Effector CD8-positive, alpha-beta T cell (primary cell): ENCODE data around the gene ECI1.
"Not testable (repeated sequence)": the region's sequence is repeated elsewhere in the genome, so short reads cannot be mapped to it uniquely, and the experiment has no call there.

ENCODE experiments used
- DNase-seq: peaks from one replicate; lab custom pipeline; 2025; lab: John Stamatoyannopoulos, UW

The ECI1 gene

DNA sequence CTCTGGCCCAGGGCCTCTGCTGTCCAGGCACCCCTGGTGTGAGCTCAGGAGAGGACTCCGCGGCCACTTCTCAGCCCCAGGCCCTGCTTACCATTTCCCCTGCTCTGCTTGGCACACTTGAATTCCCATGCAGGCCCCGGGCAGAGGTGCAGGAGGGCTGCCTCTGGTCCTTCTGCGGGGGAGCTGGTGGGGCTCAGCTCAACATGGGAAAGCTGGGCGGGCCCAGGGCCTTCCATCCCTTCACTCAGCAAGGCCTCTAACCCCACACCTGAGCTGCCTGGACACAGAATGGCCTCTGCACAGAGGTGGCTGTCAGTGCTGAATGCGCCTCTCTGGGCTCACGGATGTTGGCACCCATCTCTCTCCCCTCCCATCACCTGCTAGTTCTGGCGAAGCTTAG, 29.1 kb upstream of the ECI1 start:
- DNase-seq = no peak

DNA sequence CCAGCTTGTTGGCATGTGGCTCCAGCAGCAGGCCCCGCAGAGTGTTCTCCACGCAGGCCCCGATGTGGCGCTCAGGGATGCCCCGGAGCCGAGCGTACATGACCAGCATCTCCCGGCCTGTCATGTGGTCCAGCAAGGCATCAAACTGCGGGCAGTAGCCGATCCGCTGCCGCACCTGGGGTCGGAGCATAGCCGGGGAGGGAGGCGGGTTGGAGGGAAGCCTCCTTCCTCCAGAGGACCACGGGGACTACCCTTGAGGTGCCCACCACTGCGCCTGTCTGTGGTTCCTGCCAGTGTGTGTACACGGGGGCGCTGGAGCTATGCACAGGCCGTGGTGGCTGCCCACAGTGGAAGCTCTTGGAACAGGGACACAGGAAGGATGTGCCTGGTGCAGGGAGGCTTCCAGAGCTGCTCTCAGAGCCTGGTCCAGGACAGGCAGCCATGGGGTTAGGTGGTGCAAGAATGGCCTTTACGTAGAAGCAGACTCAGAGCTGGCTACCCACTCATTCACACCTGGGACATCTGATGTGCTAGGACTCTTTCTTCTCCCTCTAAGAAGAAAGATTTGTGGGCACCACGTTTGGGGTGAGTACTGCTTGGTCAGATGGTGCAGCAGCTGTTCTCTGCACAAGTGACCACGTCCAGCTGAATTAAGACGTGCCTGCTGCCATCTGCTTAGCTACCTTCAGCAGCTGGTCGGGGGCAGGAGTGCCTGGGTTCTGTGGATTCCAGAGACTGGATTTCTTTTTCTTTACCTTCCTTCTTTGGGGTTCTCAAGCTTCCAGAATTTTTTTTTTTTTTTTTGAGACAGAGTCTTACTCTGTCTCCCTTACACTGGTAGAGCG, 27.8 kb upstream of the ECI1 start:
- no peak for DNase-seq

DNA sequence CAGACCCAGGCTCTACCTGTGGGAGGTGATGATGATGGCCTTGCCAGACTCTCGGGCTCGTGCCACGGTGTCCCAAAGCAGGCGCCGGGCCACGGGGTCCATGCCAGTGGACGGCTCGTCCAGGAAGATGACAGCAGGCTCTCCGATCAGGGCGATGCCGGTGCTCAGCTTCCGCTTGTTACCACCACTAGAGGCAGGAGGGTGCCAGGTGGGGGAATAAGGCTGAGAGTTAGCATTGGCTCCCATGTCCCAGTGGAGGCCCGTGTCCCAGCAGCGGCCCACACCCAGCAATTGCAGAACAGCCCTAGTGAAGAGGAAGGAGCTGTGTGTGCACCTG, 26.9 kb upstream of the ECI1 start:
- no peak for DNase-seq

DNA sequence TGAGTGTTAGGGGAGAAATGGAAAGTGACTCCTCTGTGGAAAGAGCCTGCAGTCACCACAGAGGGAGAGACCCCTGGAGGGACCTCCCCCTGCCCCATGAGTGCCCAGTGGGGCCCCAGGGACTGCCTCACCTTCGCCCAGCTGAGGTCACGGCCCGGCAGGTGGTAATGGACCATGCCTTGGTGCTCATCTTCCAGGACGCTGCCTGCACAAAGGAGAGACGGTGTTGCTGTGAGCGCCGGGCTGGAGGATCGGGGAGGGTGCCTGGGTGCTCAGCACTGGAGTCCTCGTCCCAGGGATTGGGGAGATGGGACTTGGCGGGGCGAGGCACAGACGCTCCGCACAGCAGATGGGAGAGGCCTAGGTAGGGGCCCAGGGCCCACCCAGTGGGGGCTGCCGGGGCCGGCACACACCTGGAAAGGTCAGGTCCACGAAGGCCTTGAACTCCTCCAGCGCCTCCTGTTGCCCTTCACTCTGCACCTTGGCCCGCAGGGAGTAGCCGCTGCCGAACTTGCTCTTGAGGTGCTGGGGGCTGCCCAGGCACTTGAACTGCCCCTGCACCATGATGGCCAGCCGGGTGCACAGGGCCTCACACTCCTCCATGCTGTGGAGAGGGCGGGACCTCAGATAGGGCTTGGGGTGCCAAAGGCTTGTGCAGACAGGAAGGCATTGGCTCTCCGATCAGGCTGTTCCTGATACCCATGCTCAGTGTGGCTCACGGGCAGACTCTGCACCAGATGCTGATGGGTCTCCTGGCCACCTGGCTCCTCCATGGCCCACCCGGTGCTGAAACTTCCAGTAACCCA, 26.3 kb upstream of the ECI1 start:
- DNase-seq = no peak

DNA sequence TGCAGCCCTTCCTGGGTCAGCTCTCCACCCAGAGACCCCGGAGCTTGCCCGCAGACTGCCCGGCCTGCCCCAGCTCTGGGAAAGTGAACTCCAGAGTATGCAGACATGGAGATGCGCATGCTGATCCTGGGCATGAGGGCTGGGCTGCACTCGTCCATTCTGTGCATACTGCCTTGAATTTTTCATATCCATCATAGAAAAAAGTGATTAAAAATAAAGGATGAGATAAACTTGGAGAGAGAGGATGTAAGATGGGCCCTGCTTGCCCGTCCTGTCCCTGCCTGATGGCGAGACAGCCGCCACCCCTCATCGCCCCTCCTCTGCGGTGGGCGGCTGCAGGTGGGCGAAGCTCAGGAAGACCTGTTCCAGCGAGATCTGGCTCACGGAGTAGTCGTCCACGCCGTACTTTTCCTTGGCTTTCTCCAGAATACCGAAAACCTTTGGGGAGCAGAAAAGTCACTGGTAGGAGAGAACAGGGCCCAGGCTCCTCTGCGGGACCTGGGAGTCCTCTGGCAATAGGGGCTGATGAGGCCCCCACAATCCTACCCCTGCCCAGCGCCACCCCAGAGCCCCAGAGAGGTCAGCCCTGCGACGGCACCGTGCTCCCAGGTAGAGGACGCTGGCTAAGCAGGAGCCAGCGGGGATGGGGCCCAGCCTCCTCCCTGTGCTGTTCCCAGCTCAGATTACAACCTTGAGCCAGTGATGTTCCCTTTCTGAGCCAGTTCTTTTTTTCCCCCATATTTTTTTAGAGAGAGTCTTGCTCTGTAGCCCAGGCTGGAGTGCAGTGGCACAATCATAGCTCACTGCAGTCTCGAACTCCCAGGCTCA, 25.2 kb upstream of the ECI1 start:
- no peak for DNase-seq

DNA sequence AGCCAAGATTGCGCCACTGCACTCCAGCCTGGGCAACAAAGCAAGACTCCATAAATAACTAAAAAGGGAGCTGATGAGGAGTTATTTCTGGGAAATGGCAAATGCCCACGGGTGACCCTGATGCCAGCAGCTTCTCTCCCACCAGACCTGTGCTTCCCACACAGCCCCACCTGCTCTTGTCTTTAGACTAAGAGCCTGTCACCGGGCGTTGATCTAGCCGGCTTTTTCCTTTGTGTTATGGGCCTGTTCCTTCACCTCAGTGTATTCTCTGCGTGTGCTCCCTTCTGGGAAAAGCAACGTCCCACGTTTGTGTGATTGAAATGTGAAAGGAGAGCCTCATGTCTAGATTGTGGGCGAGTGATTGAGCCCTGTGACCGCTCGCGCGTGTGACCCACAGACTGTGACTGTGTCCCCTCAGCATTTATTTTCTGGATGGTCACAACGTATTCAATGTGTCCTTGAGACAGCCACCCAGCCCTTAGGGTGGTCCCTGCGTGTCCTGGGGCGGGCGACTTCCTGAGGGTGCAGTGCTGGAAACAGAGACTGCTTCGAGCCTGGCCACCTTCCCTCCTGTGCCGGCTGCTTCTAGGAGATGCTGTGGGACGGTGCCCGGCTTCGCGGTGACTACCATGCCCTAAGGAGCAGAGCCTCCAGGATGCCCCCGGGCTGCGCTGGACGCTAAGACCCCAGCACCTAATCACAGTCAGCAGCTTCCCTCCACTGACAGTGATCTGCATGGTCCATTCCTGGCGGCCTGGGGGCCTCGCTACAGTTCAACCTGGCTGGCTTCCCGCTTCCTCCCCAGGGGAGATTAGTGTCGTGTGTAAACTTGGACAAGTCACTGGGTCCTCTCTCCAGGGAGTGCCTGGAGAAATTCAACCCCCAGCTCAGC, 24.3 kb upstream of the ECI1 start:
- DNase-seq = no peak

DNA sequence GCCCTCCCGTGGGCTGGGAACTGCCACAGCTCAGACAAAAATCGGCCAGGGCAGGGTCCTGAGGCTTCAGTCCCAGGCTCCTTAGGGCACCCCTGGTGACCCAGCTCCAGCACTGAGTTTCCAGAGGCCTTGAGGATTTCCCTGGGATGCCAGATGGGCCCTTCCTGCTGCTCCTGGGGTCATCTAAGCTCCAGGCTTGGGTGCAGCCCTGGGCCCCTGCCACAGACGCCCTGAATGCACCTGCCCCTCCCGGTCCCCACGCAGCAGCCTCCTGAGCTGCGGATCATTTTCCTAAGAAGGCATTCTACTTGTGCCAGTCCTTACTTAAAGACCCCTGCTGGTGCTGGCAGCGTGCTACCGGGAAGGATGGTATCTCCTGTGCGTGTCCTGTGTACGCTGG, 22.5 kb upstream of the ECI1 start:
- no peak for DNase-seq

DNA sequence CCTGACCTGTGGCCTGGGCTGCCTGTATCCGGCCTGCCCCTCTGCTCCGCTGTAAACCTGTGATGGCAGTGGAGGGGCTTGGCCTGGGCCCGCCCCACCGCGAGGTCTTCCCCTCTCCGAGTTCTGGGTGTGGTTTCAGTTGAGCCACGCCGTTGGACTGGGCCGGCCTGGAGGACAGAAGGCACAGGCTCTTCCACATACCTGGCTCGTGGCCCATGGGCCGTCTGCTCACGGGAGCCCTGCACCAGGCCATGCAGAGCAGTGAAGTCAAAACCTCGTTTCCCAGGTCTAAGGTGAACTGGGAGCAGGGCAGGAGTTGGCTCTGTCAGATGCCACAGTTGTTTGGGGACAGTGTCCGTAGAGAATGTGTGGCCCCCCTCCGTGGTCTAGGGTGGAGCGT, 22.1 kb upstream of the ECI1 start:
- DNase-seq = no peak

DNA sequence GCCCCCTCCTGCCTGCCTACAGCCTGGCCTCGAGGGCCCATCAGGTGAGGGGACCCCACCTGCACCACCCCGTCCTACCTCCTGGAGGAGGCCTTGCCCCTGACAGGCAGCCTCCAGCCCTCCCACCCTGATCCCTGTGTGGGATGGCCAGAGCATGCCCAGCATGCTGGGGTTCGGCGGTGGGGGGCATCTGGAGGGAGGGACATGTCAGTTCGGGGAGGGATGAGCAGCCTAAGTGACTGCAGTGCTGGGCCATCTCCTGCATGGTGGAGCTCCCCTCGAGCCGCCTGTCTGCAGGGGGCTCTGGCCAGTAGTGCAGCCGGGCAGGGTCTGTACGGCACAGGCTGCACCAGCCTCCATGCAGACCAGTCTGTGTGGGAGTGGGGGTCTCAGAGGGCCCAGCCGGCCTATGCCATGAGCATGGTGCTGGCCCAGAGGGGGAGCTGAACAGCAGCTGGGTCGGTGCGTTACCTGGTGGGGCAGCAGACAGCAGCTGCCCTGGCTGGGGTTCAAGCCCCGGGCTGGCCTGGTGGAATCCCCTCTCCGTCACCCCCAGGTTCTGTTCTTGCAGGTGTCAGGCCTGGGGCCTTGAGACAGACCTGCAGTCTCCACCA, 20.6 kb upstream of the ECI1 start:
- no peak for DNase-seq

DNA sequence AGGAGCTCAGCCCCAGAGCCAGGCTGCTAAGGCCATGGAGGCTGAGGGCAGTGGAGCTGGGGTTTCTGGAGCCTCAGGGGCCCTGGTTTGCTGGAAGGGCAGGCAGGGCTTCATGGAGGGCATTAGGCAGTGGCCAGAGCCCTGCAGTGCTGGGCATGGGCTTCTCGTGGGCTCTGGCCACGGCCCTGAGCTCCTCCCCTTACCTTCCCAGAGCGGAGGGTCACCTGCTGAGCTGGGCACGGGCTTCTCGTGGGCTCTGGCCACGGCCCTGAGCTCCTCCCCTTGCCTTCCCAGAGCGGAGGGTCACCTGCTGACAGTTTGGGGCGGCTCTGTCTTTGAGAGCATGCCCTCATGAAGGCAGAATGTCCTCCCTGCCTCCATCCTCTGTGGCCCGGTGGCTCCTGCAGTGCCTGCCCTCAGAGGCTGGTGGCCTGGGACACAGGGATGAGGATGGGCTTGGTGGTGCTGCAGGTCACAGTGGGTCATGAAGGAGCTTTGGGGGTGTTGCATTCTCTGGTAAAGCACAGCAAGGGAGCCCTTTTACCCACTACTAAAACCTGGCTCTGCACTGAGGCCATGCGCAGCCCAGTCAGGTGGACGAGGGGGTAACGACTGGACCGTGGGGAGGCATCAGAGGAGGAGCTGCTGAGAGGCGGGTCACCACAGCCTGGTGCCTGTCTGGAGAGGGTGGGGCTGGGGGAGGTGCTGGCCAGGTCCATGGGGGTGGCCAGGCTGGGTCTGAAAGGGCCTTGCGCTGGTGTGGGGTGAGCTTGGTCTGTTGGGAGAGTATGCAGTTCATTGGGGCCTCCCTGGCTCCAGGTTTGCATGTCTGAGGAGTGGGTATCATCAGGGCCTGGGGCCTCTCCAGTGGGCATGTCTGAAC, 19.4 kb upstream of the ECI1 start:
- no peak for DNase-seq

DNA sequence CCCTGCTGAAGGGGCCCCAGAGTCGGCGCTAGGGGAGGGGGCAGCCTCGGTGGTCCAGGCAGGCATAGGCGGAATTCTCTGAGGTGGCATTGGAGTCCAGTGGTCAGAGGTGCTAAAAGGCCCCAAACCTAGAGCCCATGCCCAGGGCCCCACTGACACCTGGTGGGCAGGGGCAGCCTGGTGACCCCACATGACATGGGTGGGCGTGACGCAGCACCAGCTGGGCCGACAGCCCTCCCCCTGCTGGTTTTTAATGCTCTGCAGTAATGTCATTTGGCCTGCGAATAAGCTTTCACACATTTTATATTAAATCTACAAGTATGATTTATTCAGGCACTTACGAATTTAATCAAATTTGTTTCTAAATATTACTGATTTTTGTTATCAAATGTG, 18.7 kb upstream of the ECI1 start:
- no peak for DNase-seq

DNA sequence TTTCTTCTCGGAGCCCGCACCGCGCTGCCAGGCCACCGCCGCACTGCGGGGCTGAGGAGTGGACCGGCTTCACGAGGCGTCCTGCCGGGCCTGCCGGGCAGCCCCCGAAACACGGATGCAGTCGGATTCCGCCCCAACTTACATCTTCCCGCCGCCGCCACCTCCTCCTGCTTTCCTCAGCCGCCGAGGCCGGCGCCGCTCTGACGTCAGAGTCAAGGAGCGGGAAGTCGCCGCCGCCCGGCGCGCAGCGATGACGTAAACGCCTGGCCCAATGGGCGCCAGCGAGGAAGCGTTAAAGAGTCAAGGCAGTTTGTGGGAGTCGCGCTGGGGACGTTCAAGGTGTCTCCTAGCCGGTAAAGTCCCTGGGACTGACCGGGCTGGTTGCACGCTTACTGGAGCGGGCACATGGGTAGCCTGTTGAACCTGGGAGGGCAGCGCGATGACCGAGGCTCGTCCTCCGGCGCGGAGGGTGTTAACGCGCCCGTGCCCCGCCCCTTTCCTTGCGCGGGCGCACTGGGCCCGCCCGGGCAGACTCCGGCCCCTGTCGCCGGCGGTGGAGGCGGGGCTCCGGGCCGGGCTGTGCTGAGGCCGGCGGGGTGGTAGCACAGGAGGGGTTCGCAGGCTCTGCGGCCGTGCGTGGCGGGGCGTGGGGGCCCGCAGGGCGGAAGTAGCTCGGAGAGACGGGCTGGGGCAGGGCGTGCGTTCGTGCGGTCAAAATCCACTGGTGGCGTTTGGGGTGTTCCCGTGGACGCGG, 16.7 kb upstream of the ECI1 start, which contains the start of gene RNPS1:
RNPS1 (minus strand) TSS at position 214 of the 754 bp plus-strand sequence. CDS start 3,483 bp downstream, outside the sequence.
- DNase-seq = peak; percentile 89

DNA sequence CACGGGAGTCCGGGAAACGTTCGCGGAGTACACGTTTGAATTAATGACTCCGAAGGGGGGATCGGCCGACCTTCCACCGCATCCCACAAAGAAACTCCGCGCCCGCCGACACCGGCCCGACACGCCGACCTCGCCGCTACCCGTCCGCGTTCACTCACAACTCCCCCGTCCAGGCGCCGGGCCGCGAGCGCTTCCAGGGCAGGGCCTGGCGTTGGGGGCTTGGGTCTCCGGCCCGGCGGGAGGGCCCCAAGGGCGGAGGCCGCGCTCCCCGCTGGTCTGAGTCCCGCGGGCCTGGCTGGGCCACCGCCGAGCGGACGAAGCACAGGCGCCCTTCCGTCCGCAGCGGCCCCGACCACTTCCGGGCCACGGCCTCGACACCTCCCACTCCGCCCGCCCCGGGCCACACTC, 16.1 kb upstream of the ECI1 start:
- not testable (repeated sequence) for DNase-seq

DNA sequence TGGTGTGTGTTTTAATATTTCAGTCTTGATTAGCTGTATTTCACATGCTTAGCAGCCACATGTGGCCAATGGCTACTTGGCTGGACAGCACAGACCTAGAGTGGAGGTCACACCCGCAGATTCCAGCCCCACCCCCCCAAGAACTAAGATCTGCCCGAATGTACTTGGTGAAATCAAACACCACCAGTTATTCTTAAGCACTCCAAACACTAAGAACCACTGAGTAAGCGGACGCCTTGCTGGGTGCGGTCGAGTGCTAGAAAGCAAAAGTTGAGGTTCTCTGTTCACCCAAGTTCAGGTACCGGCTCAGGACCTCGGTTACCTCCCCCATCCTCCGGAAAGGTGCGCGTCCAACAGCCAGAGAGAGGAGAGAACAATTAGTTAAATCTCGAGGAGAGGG, 15.5 kb upstream of the ECI1 start:
- DNase-seq = not testable (repeated sequence)

DNA sequence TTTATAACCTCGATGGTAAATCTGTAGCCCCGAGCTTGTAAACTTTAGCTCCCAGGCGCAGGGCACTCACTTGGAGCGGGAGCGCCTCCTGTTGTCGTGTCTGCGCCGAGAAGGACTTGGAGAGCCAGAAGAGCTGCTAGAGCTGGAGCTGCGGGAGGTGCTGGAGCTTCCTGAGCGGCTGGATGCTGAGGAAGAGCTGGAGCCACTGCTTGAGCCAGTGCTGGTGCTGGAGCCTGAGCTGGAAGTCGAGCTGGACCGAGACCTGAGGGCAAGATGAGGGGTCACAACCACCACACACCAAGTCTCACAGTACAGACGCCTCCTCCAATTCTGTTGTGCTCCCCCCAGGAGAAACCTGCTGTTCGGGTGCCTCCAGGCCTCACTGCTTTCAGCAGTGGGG, 11.6 kb upstream of the ECI1 start:
- DNase-seq = not testable (repeated sequence)

DNA sequence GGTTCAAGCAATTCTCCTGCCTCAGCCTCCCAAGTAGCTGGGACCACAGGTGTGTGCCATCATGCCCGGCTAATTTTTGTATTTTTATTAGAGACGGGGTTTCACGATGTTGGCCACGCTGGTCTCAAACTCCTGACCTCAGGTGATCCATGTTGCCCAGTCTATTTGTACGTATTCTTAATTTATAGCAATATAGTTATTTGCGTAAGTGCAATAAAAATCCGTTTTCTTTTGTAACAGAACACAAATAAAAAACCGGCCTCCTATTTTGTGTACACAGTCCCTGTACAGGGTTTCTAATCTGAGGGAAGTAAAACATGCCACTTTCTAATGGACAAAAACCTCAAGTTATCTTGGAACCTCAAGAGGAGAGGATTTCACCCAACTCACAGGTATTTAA, 8.9 kb upstream of the ECI1 start:
- DNase-seq = no peak

DNA sequence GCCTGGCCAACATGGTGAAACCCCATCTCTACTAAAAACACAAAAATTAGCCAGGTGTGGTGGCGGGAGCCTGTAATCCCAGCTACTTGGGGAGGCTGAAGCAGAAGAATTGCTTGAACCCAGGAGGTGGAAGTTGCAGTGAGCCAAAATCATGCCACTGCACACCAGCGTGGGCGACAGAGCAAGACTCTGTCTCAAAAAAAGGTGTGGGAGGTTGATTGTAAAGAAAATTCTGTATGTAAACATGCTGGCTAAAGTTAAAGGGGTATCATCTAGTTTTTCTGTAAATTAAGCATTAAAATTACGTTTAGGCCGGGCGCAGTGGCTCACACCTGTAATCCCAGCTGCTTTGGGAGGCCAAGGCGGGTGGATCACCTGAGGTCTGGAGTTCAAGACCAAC, 7.1 kb upstream of the ECI1 start:
- DNase-seq = not testable (repeated sequence)

DNA sequence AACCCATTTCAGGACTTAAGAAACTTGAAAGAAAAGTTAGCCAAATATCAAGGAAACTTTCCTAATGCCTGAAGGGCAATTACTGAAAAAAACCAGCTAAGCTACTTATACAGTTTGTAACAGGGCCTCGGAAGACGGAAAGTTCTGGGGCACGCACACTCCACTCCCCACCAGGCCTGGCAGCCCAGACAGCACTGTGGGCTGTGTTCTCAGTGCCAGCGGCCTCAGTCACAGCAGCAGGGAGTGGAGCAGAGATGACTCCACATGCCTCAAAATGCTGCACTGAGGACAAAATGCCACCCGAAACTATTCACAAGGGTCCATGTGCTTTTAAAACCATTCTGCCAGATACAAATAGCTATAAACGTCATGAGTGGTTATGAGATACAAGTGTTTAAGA, 6.3 kb upstream of the ECI1 start:
- DNase-seq = no peak

DNA sequence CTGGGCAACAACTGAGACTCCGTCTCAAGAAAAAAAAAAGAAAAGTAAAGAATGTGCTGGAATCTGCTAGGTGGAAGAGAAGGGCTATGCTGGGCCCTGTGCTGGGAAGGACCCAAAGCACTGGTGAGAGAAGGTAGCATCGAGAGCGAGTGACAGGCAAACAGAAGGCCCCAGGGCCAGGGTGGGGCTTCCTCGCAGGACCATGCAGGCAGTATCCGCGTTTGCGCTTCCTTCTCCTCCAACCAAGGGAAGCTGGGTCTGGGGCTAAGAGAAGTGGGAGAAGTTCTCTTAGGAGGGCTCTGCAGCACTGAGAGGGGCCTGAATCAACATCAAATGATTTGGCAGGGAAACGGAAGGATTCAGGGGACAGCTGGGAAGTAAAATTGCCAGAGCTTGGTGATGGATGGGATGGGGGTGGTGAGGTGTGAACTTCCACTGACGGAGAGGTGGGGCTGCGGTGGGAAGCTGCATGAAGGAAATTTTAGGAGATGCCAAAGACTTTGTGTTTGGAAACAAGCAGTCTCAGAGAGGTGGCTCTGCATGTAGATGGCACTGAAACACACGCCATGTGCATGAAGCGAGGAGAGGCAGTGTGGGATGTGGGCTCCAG, 5.2 kb upstream of the ECI1 start:
- no peak for DNase-seq
